IMR-90 (cell line): ENCODE measurements around the gene RNF217. TPM values are rescaled to one million over a fixed set of nuclear protein-coding genes. Genes with fewer than 3 reads are reported as not detected.

Experiments
- ATAC-seq: fragments of 200-7000 bp; cut with Tn5 transposase; 2 replicates; pipeline ENCODE4 v1.9.1; 2020; ENCODE audit warnings: low read depth, mild to moderate bottlenecking, moderate library complexity
- BruUV-seq: library from RNA; stranded (reverse); fragments of 400-500 nt; replicated peaks from 2 replicates; lab custom pipeline; 2021; lab: Mats Ljungman, UMichigan
- CTCF ChIA-PET: fragments of 300-600 bp; formaldehyde crosslinking; extraction: SDS; loops from one replicate; lab custom pipeline; 2021; ENCODE audit warnings: antibody characterized with exemption; lab: Yijun Ruan, JAX
- POLR2A ChIA-PET: fragments of 300-600 bp; sonication (Branson Sonifier 250); formaldehyde crosslinking; loops from one replicate; lab custom pipeline; 2022; ENCODE audit warnings: antibody characterized with exemption; ENCODE audit not compliant: unreplicated experiment; lab: Charles Lee
- DNase-seq: peaks from one replicate; pipeline ENCODE4 v3.0.0; 2013
- H2AFZ ChIP-seq: replicated peaks from 2 replicates; pipeline ENCODE3; 2013; ENCODE audit warnings: low read length, mild to moderate bottlenecking; ENCODE audit not compliant: poor library complexity
- H2AK5ac ChIP-seq: 2 replicates; pipeline ENCODE4 v1.6.1; 2013; ENCODE audit warnings: low read depth, low read length, inconsistent platforms
- H2AK9ac ChIP-seq: replicated peaks from 2 replicates; pipeline ENCODE3; 2013; ENCODE audit warnings: mild to moderate bottlenecking, low read depth, low read length, moderate library complexity; ENCODE audit not compliant: poor library complexity
- H2BK120ac ChIP-seq: 2 replicates; pipeline ENCODE4 v1.6.1; 2013; ENCODE audit warnings: low read depth, low read length, inconsistent platforms
- H2BK15ac ChIP-seq: 3 replicates; pipeline ENCODE4 v1.6.1; 2013; ENCODE audit warnings: low read depth, low read length, inconsistent platforms
- H2BK20ac ChIP-seq: 2 replicates; pipeline ENCODE4 v1.6.1; 2013; ENCODE audit warnings: low read depth, mild to moderate bottlenecking, inconsistent platforms, low read length, moderate library complexity
- H2BK5ac ChIP-seq: 2 replicates; pipeline ENCODE4 v1.6.1; 2013; ENCODE audit warnings: mild to moderate bottlenecking, low read depth, low read length, inconsistent platforms; ENCODE audit not compliant: poor library complexity, severe bottlenecking
- H3K14ac ChIP-seq: replicated peaks from 2 replicates; pipeline ENCODE4 v1.6.1; 2013; ENCODE audit warnings: low read depth, low read length, inconsistent platforms
- H3K18ac ChIP-seq: 2 replicates; pipeline ENCODE4 v1.6.1; 2013; ENCODE audit warnings: low read depth, low read length, control low read depth
- H3K23ac ChIP-seq: 2 replicates; pipeline ENCODE4 v1.6.1; 2013; ENCODE audit warnings: low read depth, low read length, inconsistent platforms
- H3K27ac ChIP-seq: 2 replicates; pipeline ENCODE4 v1.5.1; 2013; ENCODE audit warnings: mild to moderate bottlenecking, control low read depth, low read length; ENCODE audit not compliant: insufficient read depth
- H3K27me3 ChIP-seq: 2 replicates; pipeline ENCODE4 v1.6.1; 2013; ENCODE audit warnings: low read length; ENCODE audit not compliant: control insufficient read depth, insufficient read depth
- H3K36me3 ChIP-seq: 2 replicates; pipeline ENCODE4 v1.6.1; 2013; ENCODE audit warnings: low read length, mixed read lengths; ENCODE audit not compliant: control insufficient read depth, insufficient read depth
- H3K4ac ChIP-seq: 2 replicates; pipeline ENCODE4 v1.6.1; 2013; ENCODE audit warnings: low read depth, low read length, inconsistent platforms
- H3K4me1 ChIP-seq: 2 replicates; pipeline ENCODE4 v1.6.1; 2013; ENCODE audit warnings: low read length, mixed read lengths; ENCODE audit not compliant: control insufficient read depth, insufficient read depth
- H3K4me2 ChIP-seq: 2 replicates; pipeline ENCODE4 v1.6.1; 2013; ENCODE audit warnings: low read depth, mild to moderate bottlenecking, control low read depth, low read length, moderate library complexity
- H3K4me3 ChIP-seq: 2 replicates; pipeline ENCODE4 v1.5.1; 2013; ENCODE audit warnings: low read depth, mild to moderate bottlenecking, control low read depth, low read length, moderate library complexity; ENCODE audit not compliant: insufficient read depth
- H3K56ac ChIP-seq: 2 replicates; pipeline ENCODE4 v1.6.1; 2013; ENCODE audit warnings: low read length, inconsistent platforms; ENCODE audit not compliant: insufficient read depth; ENCODE audit errors: extremely low read depth
- H3K79me1 ChIP-seq, 2 experiments: 2 replicates each; pipeline ENCODE4 v1.6.1; 2013; ENCODE audit warnings: low read length in 2 of 2, inconsistent platforms in 1 of 2, low read depth in 1 of 2
- H3K9ac ChIP-seq: 2 replicates; pipeline ENCODE4 v1.6.1; 2013; ENCODE audit warnings: low read depth, low read length, control low read depth
- H3K9me1 ChIP-seq: 2 replicates; pipeline ENCODE4 v1.6.1; 2013; ENCODE audit warnings: low read length, inconsistent platforms; ENCODE audit not compliant: insufficient read depth
- H3K9me3 ChIP-seq: 2 replicates; pipeline ENCODE4 v1.6.1; 2013; ENCODE audit warnings: low read length; ENCODE audit not compliant: control insufficient read depth, insufficient read depth
- H4K20me1 ChIP-seq: 2 replicates; pipeline ENCODE4 v1.6.1; 2013; ENCODE audit warnings: low read length, inconsistent platforms; ENCODE audit not compliant: insufficient read depth
- H4K5ac ChIP-seq: 2 replicates; pipeline ENCODE4 v1.6.1; 2013; ENCODE audit warnings: mild to moderate bottlenecking, low read depth, low read length, control low read depth
- H4K8ac ChIP-seq, 2 experiments: 2 replicates each; pipeline ENCODE4 v1.6.1; 2013; ENCODE audit warnings: low read depth in 2 of 2, low read length in 2 of 2, control low read depth in 1 of 2, inconsistent platforms in 1 of 2
- H4K91ac ChIP-seq: 2 replicates; pipeline ENCODE4 v1.6.1; 2013; ENCODE audit warnings: low read depth, low read length, inconsistent platforms; ENCODE audit not compliant: insufficient read depth
- BHLHE40 ChIP-seq: fragments of 150-350 bp; IDR thresholded peaks from 2 replicates; pipeline ENCODE4 v1.6.1; 2016; ENCODE audit warnings: mild to moderate bottlenecking, low read depth, low read length
- CHD1 ChIP-seq: IDR thresholded peaks from 2 replicates; pipeline ENCODE4 v1.6.1; 2012; ENCODE audit warnings: low read depth, low read length, improper control_type of control experiment
- RCOR1 ChIP-seq: IDR thresholded peaks from 2 replicates; pipeline ENCODE4 v1.6.1; 2012; ENCODE audit warnings: mild to moderate bottlenecking, low read length, improper control_type of control experiment; ENCODE audit not compliant: insufficient replicate concordance
- USF2 ChIP-seq: fragments of 150-350 bp; IDR thresholded peaks from 2 replicates; pipeline ENCODE4 v1.6.1; 2017; ENCODE audit warnings: mild to moderate bottlenecking, antibody characterized with exemption, low read length, low read depth
- WGBS, 2 experiments: methylation state at CpG; one replicate each; pipeline versions ENCODE4 v1.1.5 to v1.1.7; 2013; ENCODE audit warnings: missing lambda C conversion rate in 2 of 2; ENCODE audit not compliant: insufficient read length in 1 of 2; ENCODE audit errors: extremely low coverage in 2 of 2; 5-methylcytosine and 5-hydroxymethylcytosine counted together
- dilution Hi-C: fragments of 300-500 bp; cut with HindIII; formaldehyde crosslinking; loops from one replicate; pipeline ENCODE4 v1.14.3; 2018; ENCODE audit warnings: low sequenced_read_pairs; ENCODE audit not compliant: unreplicated experiment
- in situ Hi-C: fragments of 300-500 bp; cut with MboI; formaldehyde crosslinking; loops from 3 replicates; pipeline ENCODE4 v1.14.3; 2019; ENCODE audit warnings: low sequenced_read_pairs, inconsistent platforms, mixed read lengths
- intact Hi-C: fragments of 100-400 bp; cut with micrococcal nuclease; formaldehyde crosslinking; loops from 2 replicates; pipeline ENCODE4 v1.10.0; 2022
- polyA plus RNA-seq, 3 experiments: library from polyadenylated mRNA; depleted of rRNA; stranded (reverse); fragments of >200 nt; gene quantifications; 2 replicates each; pipeline ENCODE4 v1.2.3, GENCODE V29; 2012; ENCODE audit warnings: low replicate concordance in 1 of 3
- total RNA-seq: library from RNA; depleted of rRNA; stranded (reverse); fragments of >200 nt; gene quantifications from 2 replicates; pipeline ENCODE4 v1.2.3, GENCODE V29; 2012

Gene RNF217
- total and polyA plus RNA-seq, 2 of the 4 experiments (the other 2 are of a cell fraction) = 11.7 to 20.4 TPM

GRCh38 chr6:125004797-125005595 lies 42.8 kb downstream of the RNF217 start:
- DNase-seq (no peak), ATAC-seq (no peak)
- Histone ChIP-seq H2AFZ (no peak overlapping the region), H2BK15ac (no peak overlapping the region), H3K14ac (no peak overlapping the region), H3K56ac (no peak overlapping the region), H2BK120ac (no peak overlapping the region), H4K5ac (no peak overlapping the region), H2AK5ac (no peak overlapping the region), H3K4ac (no peak overlapping the region), H3K4me1 (peaks cover 13% of the 10 kb centered on the region), H3K9ac (no peak overlapping the region), H3K79me1 (peaks cover 25 to 37% of the 10 kb centered on the region in 2 experiments), H3K9me3 (peaks cover 3% of the 10 kb centered on the region; the same call in 1 of the 2 replicates), H4K91ac (no peak overlapping the region), H2AK9ac (no peak overlapping the region), H2BK5ac (no peak overlapping the region), H2BK20ac (no peak overlapping the region), H3K18ac (no peak overlapping the region), H3K4me2 (no peak overlapping the region), H3K36me3 (peaks cover 3% of the 10 kb centered on the region), H3K27me3 (no peaks in the 10 kb centered on the region), H4K20me1 (peaks cover 3% of the 10 kb centered on the region; the same call in 1 of the 2 replicates), H3K4me3 (no peak overlapping the region), H4K8ac (no peak overlapping the region), H3K27ac (no peak overlapping the region), H3K23ac (no peak overlapping the region), H3K9me1 (peaks cover 12% of the 10 kb centered on the region)
- BruUV-seq = no TSS peak
- no peak for TF ChIP-seq USF2
- no peak for TF ChIP-seq RCOR1
- no peak for TF ChIP-seq BHLHE40
- no peak for TF ChIP-seq CHD1
- in situ Hi-C loops = no loop called here
- POLR2A ChIA-PET = no interaction called here
- no CpG with 5 or more reads among the region's 2 CpGs for WGBS, 2 experiments
- dilution Hi-C loops = no loop called here
- CTCF ChIA-PET = no interaction called here
- intact Hi-C loops = no loop called here
